Smooth muscle cell (in vitro differentiated cells): ENCODE data around the gene SLC2A13. TPM values are rescaled to one million over a fixed set of nuclear protein-coding genes. Genes with fewer than 3 reads are reported as not detected.

Source experiments
- DNase-seq: peaks from one replicate; lab custom pipeline; 2025; ENCODE audit not compliant: unreplicated experiment; lab: John Stamatoyannopoulos, UW
- H2AFZ ChIP-seq: fragments of 200-600 bp; sonication (generic); 2 replicates; pipeline ENCODE4 v1.6.0; 2016; ENCODE audit warnings: antibody characterized with exemption, low read depth, mild to moderate bottlenecking
- H3F3A ChIP-seq: fragments of 200-600 bp; sonication (generic); 2 replicates; pipeline ENCODE4 v1.6.0; 2017; ENCODE audit warnings: antibody characterized with exemption, low read depth
- H3K27ac ChIP-seq: fragments of 200-600 bp; sonication (generic); 2 replicates; pipeline ENCODE4 v1.5.1; 2016; ENCODE audit warnings: low read depth, mild to moderate bottlenecking
- H3K27me3 ChIP-seq: fragments of 200-600 bp; sonication (generic); 2 replicates; pipeline ENCODE4 v1.6.1; 2016; ENCODE audit warnings: low read depth, mild to moderate bottlenecking
- H3K36me3 ChIP-seq: fragments of 200-600 bp; sonication (generic); 2 replicates; pipeline ENCODE4 v1.5.1; 2016; ENCODE audit warnings: low read depth
- H3K4me1 ChIP-seq: fragments of 200-600 bp; sonication (generic); 2 replicates; pipeline ENCODE4 v1.5.1; 2016; ENCODE audit warnings: low read depth
- H3K4me2 ChIP-seq: fragments of 200-600 bp; sonication (generic); 2 replicates; pipeline ENCODE4 v1.6.0; 2016; ENCODE audit warnings: mild to moderate bottlenecking
- H3K4me3 ChIP-seq: fragments of 200-600 bp; sonication (generic); 2 replicates; pipeline ENCODE4 v1.5.1; 2016; ENCODE audit warnings: mild to moderate bottlenecking
- H3K79me2 ChIP-seq: fragments of 200-600 bp; sonication (generic); 2 replicates; pipeline ENCODE4 v1.6.0; 2016; ENCODE audit warnings: low read depth, mild to moderate bottlenecking
- H3K9ac ChIP-seq: fragments of 200-600 bp; sonication (generic); 2 replicates; pipeline ENCODE4 v1.6.0; 2016; ENCODE audit warnings: low read depth
- H3K9me3 ChIP-seq: fragments of 200-600 bp; sonication (generic); replicated peaks from 2 replicates; pipeline ENCODE4 v1.5.1; 2016; ENCODE audit warnings: low read depth
- H4K20me1 ChIP-seq: fragments of 200-600 bp; sonication (generic); 2 replicates; pipeline ENCODE4 v1.6.0; 2016; ENCODE audit warnings: low read depth
- WGBS: methylation state at CpG from one replicate; pipeline ENCODE4 v1.1.7; 2016; ENCODE audit warnings: low lambda C conversion rate; 5-methylcytosine and 5-hydroxymethylcytosine counted together
- polyA plus RNA-seq: library from polyadenylated mRNA; unstranded; fragments of >200 nt; fragmentation: Nextera tagmentation; extraction: Ambion mirVana; gene quantifications from 2 replicates; pipeline ENCODE4 v1.2.1, GENCODE V29; 2016
- total RNA-seq: library from RNA; depleted of rRNA; stranded (reverse); fragments of >200 nt; gene quantifications from 2 replicates; pipeline ENCODE4 v1.2.3, GENCODE V29; 2014
- TF ChIP-seq, protein P1 (sequence below): fragments of 200-600 bp; sonication (generic); IDR thresholded peaks from 2 replicates; pipeline ENCODE4 v1.5.1; 2017; ENCODE audit warnings: borderline replicate concordance, mild to moderate bottlenecking, antibody characterized with exemption; ENCODE audit not compliant: insufficient read depth, poor library complexity, severe bottlenecking

SLC2A13 gene
- total and polyA plus RNA-seq, 2 experiments from 2014 or later, result 9.6 to 27.4 TPM

DNA sequence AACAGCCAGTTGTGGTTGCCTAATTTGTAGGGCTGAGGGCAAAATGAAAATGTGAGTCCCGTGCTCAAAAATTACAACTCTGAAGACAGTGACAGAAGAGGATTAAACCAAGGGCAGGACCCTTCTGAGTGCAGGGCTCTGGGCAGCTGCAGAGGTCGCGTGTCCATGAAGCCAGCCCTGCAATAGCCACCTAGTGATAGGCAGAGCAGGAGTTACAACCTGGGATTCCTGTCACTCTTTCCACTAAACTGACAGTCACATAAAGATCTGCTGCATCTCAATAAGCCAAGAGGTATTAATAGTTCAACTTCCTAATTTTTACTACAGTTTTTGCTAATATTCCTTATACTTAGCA, 94.1 kb downstream of the SLC2A13 start:
- WGBS, result 76% methylated on average over 3 of the region's 3 CpGs
- H2AFZ ChIP-seq, result no peak overlapping the region

DNA sequence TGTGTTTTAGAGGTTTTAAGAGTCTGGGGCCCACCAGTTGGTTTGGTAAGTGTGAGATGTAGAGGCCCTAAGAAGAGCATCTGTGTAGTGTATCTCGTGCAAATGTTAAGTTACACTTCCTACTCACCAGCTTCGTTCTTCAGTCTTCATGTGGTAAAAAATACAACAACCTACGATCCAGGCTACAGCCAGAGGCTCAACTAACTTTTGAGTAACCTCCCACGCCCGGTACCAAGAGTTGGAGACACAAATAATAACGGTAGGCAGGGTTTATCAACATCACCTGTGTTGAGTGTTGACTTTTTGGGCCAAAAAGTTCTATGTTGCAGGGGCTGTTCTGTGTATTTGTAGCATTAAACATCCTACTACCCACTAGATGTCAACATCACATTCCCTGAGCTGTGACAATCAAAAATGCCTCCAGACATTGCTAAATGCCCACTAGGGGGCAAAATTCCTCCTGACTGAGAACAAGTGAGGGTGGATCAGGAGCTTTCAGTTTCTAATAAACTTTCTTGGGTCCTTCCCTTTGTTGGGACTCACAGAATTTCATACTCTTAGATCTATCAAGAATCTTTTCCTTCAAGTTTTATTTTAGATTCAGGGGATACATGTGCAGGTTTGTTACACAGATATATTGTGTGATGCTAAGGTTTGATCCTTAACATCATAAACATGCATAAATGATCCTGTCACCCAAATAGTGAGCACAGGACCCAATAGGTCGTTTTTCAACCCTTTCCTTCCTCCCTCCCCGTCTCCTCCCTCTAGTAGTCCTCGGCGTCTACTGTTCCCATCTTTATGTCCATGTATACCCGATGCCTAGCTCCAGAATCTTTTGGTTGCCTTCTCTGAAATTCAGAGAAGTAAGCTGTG, 94.7 kb downstream of the SLC2A13 start:
- 66% methylated on average over 11 of the region's 11 CpGs for WGBS
- DNase-seq, result no peak
- TF ChIP-seq, protein P1, sequence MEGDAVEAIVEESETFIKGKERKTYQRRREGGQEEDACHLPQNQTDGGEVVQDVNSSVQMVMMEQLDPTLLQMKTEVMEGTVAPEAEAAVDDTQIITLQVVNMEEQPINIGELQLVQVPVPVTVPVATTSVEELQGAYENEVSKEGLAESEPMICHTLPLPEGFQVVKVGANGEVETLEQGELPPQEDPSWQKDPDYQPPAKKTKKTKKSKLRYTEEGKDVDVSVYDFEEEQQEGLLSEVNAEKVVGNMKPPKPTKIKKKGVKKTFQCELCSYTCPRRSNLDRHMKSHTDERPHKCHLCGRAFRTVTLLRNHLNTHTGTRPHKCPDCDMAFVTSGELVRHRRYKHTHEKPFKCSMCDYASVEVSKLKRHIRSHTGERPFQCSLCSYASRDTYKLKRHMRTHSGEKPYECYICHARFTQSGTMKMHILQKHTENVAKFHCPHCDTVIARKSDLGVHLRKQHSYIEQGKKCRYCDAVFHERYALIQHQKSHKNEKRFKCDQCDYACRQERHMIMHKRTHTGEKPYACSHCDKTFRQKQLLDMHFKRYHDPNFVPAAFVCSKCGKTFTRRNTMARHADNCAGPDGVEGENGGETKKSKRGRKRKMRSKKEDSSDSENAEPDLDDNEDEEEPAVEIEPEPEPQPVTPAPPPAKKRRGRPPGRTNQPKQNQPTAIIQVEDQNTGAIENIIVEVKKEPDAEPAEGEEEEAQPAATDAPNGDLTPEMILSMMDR, result peak; percentile 79
- H3F3A ChIP-seq, result no peaks in the 10 kb centered on the region
- H4K20me1 ChIP-seq, result no peaks in the 10 kb centered on the region
- no peak overlapping the region for H2AFZ ChIP-seq
- no peak overlapping the region for H3K9ac ChIP-seq
- no peaks in the 10 kb centered on the region for H3K79me2 ChIP-seq
- H3K4me1 ChIP-seq, result no peaks in the 10 kb centered on the region
- no peaks in the 10 kb centered on the region for H3K27me3 ChIP-seq
- peak overlapping the region; percentile 43 for H3K4me2 ChIP-seq
- no peak overlapping the region for H3K4me3 ChIP-seq
- H3K36me3 ChIP-seq, result no peaks in the 10 kb centered on the region
- no peaks in the 10 kb centered on the region for H3K9me3 ChIP-seq
- H3K27ac ChIP-seq, result no peak overlapping the region

More for the DNA sequence above, 94.1 kb downstream of the SLC2A13 start:
- DNase-seq, result no peak
- H3K9me3 ChIP-seq, result no peaks in the 10 kb centered on the region
- no peak overlapping the region for H3K4me3 ChIP-seq
- H4K20me1 ChIP-seq, result no peaks in the 10 kb centered on the region
- H3K27me3 ChIP-seq, result no peaks in the 10 kb centered on the region
- H3K79me2 ChIP-seq, result no peaks in the 10 kb centered on the region
- TF ChIP-seq, protein P1, result no peak
- H3K27ac ChIP-seq, result no peak overlapping the region
- H3K4me1 ChIP-seq, result no peaks in the 10 kb centered on the region
- no peaks in the 10 kb centered on the region for H3K36me3 ChIP-seq
- peak overlapping the region; percentile 43 for H3K4me2 ChIP-seq
- H3K9ac ChIP-seq, result no peak overlapping the region
- no peaks in the 10 kb centered on the region for H3F3A ChIP-seq

DNA sequence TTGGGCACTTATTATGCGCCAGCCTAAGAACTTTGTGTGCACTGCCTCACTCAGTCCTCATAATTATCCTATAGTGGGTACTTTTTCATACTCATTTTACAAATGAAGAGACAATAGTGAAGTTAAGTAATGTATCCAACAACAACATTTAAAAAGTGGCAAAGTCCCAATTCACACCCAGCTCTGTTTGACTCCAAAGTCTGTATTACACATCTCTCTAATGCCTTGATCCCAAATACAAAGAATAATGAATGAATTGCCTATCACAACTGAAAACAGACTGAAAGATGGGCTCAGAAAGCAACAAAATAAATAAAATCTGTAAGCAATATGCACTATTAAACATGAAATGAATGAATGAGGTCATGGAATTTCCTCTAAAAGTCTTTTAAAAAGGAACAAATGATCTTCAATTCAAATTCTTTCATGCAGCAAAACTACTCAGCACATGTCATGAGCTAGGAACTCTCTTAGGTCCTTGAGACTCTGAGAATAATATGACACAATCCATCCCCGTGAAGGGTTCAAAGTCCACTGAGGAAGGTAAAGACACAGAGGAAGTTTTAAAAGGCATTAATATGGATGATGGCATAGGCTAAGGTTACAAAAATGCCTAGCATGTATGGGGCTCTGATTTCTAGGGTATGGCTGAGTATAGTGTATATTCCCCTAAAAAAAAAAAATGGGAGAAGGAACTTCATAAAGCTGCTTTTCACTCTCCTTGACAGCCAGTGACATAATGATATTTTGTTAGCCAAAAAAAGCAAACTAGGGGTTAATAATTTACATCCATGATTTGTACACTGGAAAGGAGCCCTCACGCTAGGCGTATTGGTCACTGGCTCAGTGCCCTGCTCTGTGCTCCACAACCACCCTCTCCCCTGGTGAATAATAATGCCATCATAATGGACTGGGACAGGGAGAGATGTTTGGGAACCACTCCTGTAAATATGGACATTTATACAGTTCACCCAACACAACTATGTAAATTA, 103.4 kb downstream of the SLC2A13 start:
- Histone ChIP-seq H3K27ac (no peak overlapping the region), H3F3A (no peaks in the 10 kb centered on the region), H3K79me2 (no peaks in the 10 kb centered on the region), H2AFZ (no peak overlapping the region), H3K27me3 (no peaks in the 10 kb centered on the region), H3K36me3 (no peaks in the 10 kb centered on the region), H3K9me3 (peaks cover 4% of the 10 kb centered on the region), H3K9ac (no peak overlapping the region), H3K4me3 (no peak overlapping the region), H4K20me1 (no peaks in the 10 kb centered on the region), H3K4me2 (no peak overlapping the region), H3K4me1 (no peaks in the 10 kb centered on the region)
- TF ChIP-seq, protein P1, result no peak
- no peak for DNase-seq
- 96% methylated on average over 4 of the region's 4 CpGs for WGBS
